Mononuclear cell (primary cell): Measurements from ENCODE around the gene P4HA2. TPM values are rescaled to one million over a fixed set of nuclear protein-coding genes. Genes with fewer than 3 reads are reported as not detected.
"Not testable (repeated sequence)": the region's sequence is repeated elsewhere in the genome, so short reads cannot be mapped to it uniquely, and the experiment has no call there.

Source experiments
- H3K27me3 ChIP-seq: 2 replicates; pipeline ENCODE4 v1.6.0; 2011; ENCODE audit warnings: low read length, control low read depth; ENCODE audit not compliant: insufficient read depth
- H3K4me1 ChIP-seq: 2 replicates; pipeline ENCODE4 v1.5.1; 2011; ENCODE audit warnings: mild to moderate bottlenecking, low read length, control low read depth; ENCODE audit not compliant: insufficient read depth
- H3K4me3 ChIP-seq: 2 replicates; pipeline ENCODE4 v1.5.1; 2011; ENCODE audit warnings: mild to moderate bottlenecking, low read length, moderate library complexity
- H3K9me3 ChIP-seq: 2 replicates; pipeline ENCODE4 v1.5.1; 2011; ENCODE audit warnings: low read depth, mild to moderate bottlenecking, control low read depth, low read length
- total RNA-seq: library from RNA; depleted of rRNA; stranded (reverse); fragments of >200 nt; gene quantifications from one replicate; pipeline ENCODE4 v1.2.3, GENCODE V29; 2012

P4HA2 gene
- total RNA-seq, 1 donor, result 0.31 TPM

DNA sequence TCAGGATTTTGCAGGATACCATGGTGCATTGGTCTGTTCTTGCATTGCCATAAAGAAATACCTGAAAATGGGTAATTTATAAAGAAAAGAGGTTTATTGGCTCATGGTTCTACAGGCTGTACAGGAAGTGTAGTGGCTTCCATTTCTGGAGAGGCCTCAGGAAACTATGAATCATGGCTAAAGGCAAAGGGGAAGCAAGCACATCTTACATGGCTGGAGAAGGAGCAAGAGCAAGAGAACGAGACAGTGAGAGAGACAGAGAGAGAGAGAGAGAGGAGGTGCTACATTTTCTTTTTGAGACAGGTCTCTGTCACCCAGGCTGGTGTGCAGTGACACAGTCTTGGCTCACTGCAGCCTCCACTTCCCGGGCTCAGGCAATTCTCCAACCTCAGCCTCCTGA lies 43.9 kb downstream of the P4HA2 start:
- H3K9me3 ChIP-seq, result no peaks in the 10 kb centered on the region
- no peaks in the 10 kb centered on the region for H3K27me3 ChIP-seq
- H3K4me3 ChIP-seq, result no peak overlapping the region
- no peaks in the 10 kb centered on the region for H3K4me1 ChIP-seq

DNA sequence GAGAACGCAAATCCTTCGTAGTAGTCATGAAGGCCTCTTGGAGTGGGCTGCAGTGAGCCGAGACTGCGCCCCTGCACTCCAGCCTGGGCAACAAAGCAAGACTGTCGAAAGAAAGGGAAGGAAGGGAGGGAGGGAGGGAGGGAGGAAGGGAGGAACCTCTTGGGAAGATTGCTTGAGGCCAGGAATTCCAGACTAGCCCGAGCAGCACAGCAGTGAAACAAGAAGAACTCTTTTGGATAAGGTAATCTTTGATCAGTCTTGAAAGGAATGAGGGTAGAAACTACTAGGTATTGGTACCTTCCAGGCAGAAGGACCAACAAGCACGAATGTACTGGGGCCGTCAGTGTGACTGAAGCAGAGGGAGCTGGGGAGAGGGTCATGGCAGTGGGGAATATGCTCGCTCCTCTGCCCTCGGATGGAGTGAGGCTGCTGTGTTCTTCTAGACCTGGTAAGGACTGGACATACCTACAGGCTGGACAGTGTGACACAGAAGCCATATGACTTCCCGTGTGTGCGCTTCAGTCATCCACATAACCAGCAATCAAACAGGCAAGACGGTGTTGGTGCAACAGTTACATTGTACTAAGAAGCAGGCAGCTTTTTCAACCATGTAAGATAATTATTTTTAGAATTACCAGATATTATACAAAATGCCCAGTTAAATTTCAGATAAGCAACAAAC lies 45.2 kb downstream of the P4HA2 start:
- H3K27me3 ChIP-seq, result no peaks in the 10 kb centered on the region
- no peak overlapping the region for H3K4me3 ChIP-seq
- no peaks in the 10 kb centered on the region for H3K9me3 ChIP-seq
- no peaks in the 10 kb centered on the region for H3K4me1 ChIP-seq

DNA sequence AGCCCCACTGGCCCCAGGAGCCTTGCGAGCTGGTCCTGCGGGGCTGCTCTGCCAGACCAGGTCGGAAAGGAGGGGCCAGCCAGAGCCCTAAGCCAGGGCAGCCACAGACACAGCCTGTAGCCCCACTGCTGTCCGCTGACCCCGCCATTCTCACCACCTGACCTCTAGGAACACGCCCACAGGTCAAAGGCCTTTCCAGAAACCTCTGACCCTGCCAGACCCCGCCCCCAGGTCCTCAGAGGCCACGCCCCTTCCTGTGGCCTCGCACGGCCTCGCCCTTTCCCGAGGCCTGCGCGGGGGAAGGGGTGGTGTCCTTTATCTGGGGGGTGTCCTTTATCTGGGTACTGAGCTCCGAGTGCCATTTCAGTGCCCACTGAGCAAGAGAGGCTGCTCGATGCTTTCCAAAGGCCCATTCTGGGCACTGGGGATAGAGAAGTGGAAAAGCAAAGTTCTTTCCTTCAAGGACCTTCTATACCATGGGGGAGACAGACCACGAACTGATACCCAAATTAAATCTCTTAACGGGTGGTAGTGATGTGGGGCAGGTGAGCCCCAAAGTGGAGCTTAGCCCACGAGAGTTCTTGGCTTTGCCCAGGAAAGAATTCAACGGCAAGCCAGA lies 46.5 kb downstream of the P4HA2 start:
- peaks cover 5% of the 10 kb centered on the region for H3K4me1 ChIP-seq
- H3K4me3 ChIP-seq, result no peak overlapping the region
- no peaks in the 10 kb centered on the region for H3K9me3 ChIP-seq

DNA sequence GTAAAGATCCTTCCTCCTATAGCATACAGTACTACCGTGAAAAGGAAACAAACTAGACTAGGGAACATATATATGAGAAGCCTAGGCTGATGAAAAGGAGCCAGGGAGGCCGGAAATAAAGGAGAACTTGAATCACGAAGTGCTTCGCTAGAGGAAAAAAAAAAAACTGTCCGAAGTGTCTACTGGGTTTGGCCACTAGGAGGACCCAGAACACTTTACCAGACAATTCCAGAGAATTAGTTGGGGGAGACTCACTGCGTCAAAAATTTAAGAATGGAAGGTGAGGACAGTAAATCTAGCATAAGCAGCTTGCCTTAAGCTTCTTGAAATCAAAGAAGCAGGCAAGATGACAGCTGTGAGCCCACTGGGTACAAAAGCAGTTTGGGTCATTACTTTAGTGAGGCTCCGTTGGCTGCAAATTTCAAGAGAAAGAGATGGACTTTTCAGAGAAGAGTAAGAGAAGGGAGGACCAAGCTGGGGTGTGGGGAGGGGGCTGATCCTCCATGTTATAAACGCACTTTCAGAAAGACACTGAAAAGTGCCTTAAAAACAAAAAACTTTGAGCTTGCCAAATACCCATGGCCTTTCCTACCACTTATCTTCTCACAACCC lies 47.4 kb downstream of the P4HA2 start:
- Histone ChIP-seq H3K27me3 (no peaks in the 10 kb centered on the region), H3K9me3 (no peaks in the 10 kb centered on the region), H3K4me1 (peaks cover 5% of the 10 kb centered on the region), H3K4me3 (no peak overlapping the region)

More for the DNA sequence above, 46.5 kb downstream of the P4HA2 start:
- H3K27me3 ChIP-seq, result no peaks in the 10 kb centered on the region

DNA sequence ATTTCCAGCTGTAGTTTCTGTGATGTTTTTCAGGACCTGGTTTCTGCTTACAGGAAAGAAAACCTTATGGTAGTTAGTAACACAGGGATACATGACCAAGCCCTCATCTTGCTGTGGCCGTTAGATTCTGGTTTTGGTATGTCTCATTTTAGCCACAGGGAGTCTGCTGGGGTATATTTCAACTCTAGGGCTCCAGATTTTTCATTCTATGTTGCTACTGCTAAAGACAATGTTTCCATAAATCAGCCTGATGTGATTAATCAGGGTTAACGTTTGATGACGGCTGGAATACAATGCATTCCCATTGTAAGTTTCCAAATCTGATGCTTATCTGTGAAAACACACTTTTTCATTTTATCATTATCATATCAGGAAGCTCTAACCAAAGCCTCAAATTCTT lies 48.2 kb downstream of the P4HA2 start:
- H3K27me3 ChIP-seq, result no peaks in the 10 kb centered on the region
- H3K4me3 ChIP-seq, result no peak overlapping the region
- no peaks in the 10 kb centered on the region for H3K9me3 ChIP-seq
- peaks cover 5% of the 10 kb centered on the region for H3K4me1 ChIP-seq

DNA sequence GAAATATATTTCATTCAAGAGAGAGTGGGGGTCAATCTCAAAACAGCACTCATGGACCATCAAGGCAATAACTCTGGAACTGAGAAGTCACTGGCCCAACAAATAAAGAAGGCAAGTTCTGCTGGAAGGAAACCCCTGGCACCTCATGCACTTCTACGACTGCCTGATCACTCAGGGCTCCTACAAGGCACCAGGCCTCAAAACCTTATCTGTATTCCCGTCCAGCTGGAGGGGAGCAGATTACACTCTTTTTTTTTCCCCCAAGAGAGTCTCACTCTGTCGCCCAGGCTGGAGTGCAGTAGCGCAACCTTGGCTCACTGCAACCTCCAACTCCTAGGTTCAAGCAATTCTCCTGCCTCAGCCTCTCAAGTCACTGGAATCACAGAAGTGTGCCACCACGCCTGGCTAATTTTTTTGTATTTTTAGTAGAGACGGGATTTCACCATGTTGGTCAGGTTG lies 49.9 kb downstream of the P4HA2 start:
- peaks cover 5% of the 10 kb centered on the region for H3K4me1 ChIP-seq
- no peaks in the 10 kb centered on the region for H3K9me3 ChIP-seq
- no peak overlapping the region for H3K4me3 ChIP-seq
- H3K27me3 ChIP-seq, result no peaks in the 10 kb centered on the region

DNA sequence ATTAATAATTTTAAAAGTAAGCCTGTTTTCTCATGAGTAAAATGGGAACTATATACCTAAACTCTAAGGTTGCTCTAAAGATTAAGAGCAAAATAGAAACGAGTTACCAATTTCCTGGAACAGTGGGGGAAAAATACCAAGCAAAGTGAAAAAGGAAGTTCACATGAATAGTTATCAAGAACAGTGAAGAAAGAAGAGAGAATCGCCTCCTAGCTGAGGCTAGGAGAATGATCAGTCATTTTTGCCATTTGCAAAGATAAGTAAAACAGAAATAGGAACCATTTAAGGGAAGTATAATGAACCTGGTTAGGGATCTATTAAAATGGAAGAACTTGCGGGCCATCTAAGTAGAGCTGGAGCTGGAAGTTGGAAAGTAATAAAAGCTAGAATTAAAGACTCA lies 50.7 kb downstream of the P4HA2 start:
- H3K4me3 ChIP-seq, result no peak overlapping the region
- no peaks in the 10 kb centered on the region for H3K27me3 ChIP-seq
- H3K9me3 ChIP-seq, result no peaks in the 10 kb centered on the region
- H3K4me1 ChIP-seq, result peaks cover 5% of the 10 kb centered on the region

DNA sequence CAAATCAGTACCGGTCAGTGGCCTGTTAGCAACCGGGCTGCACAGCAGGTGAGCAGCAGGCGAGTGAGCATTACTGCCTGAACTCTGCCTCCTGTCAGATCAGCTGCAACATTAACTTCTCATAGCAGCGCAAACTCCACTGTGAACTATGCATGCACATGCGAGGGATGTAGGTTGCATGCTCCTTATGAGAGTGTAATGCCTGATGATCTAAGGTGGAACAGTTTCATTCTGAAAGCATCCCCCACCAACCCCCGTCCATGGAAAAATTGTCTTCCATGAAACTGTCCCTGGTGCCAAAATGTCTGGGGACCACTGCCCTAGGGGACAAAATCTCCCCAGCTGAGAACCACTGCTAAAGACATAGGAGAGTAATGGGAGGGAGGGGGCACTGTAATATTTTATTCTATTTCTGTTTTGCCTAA lies 51.1 kb downstream of the P4HA2 start:
- Histone ChIP-seq H3K27me3 (no peaks in the 10 kb centered on the region), H3K9me3 (no peaks in the 10 kb centered on the region), H3K4me3 (no peak overlapping the region), H3K4me1 (peaks cover 5% of the 10 kb centered on the region)

DNA sequence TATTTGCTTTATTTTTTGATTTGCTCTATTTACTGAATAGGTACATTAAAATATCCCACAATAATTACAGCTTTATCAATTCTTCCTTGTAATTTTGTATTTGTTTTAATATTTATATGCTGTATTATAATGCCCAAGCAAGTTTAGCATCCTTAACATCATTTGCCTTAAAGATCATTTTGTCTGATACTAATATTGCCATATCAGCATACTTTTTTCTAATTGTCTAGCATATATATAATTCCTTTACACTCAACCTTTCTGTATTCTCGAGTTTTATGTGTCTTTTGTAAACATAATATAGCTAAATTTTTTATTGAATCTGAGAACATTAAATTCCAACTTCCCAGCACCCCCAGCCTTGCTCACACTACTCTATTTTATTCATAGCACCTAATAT lies 64.7 kb downstream of the P4HA2 start:
- no peaks in the 10 kb centered on the region for H3K9me3 ChIP-seq
- H3K4me3 ChIP-seq, result no peak overlapping the region
- no peaks in the 10 kb centered on the region for H3K4me1 ChIP-seq
- no peaks in the 10 kb centered on the region for H3K27me3 ChIP-seq

DNA sequence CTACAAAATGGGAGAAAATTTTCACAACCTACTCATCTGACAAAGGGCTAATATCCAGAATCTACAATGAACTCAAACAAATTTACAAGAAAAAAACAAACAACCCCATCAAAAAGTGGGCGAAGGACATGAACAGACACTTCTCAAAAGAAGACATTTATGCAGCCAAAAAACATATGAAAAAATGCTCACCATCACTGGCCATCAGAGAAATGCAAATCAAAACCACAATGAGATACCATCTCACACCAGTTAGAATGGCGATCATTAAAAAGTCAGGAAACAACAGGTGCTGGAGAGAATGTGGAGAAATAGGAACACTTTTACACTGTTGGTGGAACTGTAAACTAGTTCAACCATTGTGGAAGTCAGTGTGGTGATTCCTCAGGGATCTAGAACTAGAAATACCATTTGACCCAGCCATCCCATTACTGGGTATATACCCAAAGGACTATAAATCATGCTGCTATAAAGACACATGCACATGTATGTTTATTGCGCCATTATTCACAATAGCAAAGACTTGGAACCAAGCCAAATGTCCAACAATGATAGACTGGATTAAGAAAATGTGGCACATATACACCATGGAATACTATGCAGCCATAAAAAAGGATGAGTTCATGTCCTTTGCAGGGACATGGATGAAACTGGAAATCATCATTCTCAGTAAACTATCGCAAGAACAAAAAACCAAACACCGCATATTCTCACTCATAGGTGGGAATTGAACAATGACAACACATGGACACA lies 65.9 kb downstream of the P4HA2 start:
- H3K9me3 ChIP-seq, H3K4me1 ChIP-seq, H3K27me3 ChIP-seq, H3K4me3 ChIP-seq: not testable (repeated sequence)

DNA sequence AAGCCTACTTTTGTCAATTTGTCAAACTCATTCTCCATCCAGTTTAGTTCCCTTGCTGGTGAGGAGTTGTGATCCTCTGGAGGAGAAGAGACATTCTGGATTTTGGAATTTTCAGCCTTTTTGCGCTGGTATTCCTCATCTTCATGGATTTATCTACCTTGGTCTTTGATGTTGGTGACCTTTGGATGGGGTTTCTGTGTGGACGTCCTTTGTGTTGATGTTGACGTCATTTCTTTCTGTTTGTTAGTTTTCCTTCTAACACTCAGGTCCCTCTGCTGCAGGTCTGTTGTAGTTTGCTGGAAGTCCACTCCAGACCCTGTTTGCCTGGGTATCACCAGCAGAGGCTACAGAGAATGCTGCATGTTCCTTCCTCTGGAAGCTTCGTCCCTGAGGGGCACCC lies 71.2 kb downstream of the P4HA2 start:
- Histone ChIP-seq H3K4me3 (no peak overlapping the region), H3K9me3 (no peaks in the 10 kb centered on the region), H3K27me3 (peaks cover 4% of the 10 kb centered on the region), H3K4me1 (no peaks in the 10 kb centered on the region)

DNA sequence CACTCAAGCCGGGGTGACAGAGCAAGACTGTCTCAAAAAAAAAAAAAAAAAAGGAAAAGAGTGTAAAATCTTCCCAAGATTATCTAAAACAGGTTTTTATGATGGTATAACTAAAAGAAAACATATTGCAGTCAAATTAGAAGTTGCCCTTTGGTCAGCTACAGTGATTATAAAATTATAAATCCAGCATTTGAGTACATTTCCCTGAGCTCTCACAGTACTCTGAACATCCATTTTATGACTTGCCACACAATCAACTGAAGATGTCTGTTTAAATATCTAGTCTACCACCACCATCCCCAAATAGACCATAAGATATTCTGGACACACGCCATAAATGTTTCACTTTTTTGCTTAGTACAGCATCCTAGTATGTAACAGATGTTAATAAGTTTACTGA lies 77.1 kb downstream of the P4HA2 start:
- H3K9me3 ChIP-seq, result no peaks in the 10 kb centered on the region
- no peaks in the 10 kb centered on the region for H3K4me1 ChIP-seq
- no peak overlapping the region for H3K4me3 ChIP-seq
- no peaks in the 10 kb centered on the region for H3K27me3 ChIP-seq

DNA sequence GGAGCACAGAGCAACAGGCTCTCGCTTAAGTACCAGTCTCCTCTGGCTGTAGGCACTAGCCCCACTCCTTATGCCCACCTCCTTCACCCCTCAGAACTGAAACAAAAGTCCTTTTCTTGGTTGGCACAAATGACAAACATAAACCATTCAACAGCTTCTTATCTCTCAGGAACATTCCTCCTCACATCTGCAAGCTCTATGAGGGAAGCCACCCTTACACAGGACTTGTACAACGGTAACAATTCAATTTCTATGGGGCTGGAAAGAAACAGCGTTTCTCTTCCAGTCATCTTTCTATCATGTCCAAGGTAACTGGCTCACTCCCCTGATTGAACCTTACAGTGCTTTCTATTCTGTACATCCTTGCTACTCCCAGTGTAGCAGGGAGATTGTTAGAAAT lies 80.0 kb downstream of the P4HA2 start:
- Histone ChIP-seq H3K4me3 (no peak overlapping the region), H3K27me3 (peaks cover 3% of the 10 kb centered on the region), H3K9me3 (peaks cover 21% of the 10 kb centered on the region), H3K4me1 (no peaks in the 10 kb centered on the region)

DNA sequence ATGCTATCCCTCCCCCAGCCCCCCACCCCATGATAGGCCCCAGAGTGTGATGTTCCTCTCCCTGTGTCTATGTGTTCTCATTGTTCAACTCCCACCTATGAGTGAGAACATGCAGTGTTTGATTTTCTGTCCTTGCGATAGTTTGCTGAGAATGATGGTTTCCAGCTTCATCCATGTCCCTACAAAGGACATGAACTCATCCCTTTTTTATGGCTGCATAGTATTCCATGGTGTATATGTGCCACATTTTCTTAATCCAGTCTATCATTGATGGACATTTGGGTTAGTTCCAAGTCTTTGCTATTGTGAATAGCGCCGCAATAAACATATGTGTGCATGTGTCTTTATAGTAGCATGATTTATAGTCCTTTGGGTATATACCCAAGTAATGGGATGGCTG lies 82.3 kb downstream of the P4HA2 start:
- peaks cover 28% of the 10 kb centered on the region for H3K9me3 ChIP-seq
- H3K4me3 ChIP-seq, H3K4me1 ChIP-seq, H3K27me3 ChIP-seq: not testable (repeated sequence)

DNA sequence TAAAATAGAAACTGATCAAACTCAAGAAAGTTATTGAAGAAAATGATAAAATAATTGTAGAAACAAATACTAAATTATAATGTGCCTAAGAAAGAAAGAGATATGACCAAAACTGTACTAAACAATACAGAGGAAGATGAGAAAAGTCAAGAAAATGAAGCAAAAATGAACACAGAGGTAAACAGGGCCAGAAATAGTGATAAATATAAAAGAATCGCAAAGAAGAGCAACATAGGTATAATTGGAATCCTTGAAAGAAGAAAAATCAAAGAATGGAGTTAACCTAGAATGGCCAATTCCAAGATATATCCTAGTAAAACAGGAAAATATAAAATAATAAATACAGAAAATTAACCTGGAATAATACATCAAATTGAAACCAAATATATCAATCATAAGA lies 84.5 kb downstream of the P4HA2 start:
- Histone ChIP-seq H3K27me3 (peaks cover 3% of the 10 kb centered on the region), H3K4me3 (no peak overlapping the region), H3K4me1 (no peaks in the 10 kb centered on the region), H3K9me3 (peaks cover 28% of the 10 kb centered on the region)
